HepG2 (cell line): ENCODE measurements around the gene LTB4R. TPM values are rescaled to one million over a fixed set of nuclear protein-coding genes. Genes with fewer than 3 reads are reported as not detected.
A peak's percentile ranks its signal among the peaks of the same experiment; 100 is the strongest.

ENCODE experiments used
- ARID2 ChIP-seq: sonication (generic); formaldehyde crosslinking; IDR thresholded peaks from 2 replicates; pipeline ENCODE4 v1.8.1; 2022; ENCODE audit warnings: mild to moderate bottlenecking, missing genetic modification reagents, borderline replicate concordance
- ARNT ChIP-seq: fragments of 450-650 bp; IDR thresholded peaks from 2 replicates; pipeline ENCODE4 v1.6.1; 2017
- CAMTA2 ChIP-seq: sonication (generic); formaldehyde crosslinking; IDR thresholded peaks from 2 replicates; pipeline ENCODE4 v1.4.0; 2020; ENCODE audit warnings: mild to moderate bottlenecking, missing genetic modification reagents, borderline replicate concordance
- CC2D1A ChIP-seq: sonication (generic); formaldehyde crosslinking; IDR thresholded peaks from 2 replicates; pipeline ENCODE4 v1.8.1; 2023; ENCODE audit warnings: mild to moderate bottlenecking, missing genetic modification reagents
- DR1 ChIP-seq: sonication (generic); formaldehyde crosslinking; IDR thresholded peaks from 2 replicates; pipeline ENCODE4 v1.8.0; 2021; ENCODE audit warnings: mild to moderate bottlenecking, missing genetic modification reagents, inconsistent platforms
- FOXA3 ChIP-seq: IDR thresholded peaks from 2 replicates; pipeline ENCODE4 v1.6.1; 2016; ENCODE audit warnings: missing genetic modification reagents, missing compliant biosample characterization
- GLI4 ChIP-seq: sonication (generic); formaldehyde crosslinking; IDR thresholded peaks from 2 replicates; pipeline ENCODE4 v1.5.1; 2020; ENCODE audit warnings: missing genetic modification reagents, mild to moderate bottlenecking, moderate library complexity, borderline replicate concordance
- GMEB2 ChIP-seq: IDR thresholded peaks from 2 replicates; pipeline ENCODE4 v1.6.1; 2016; ENCODE audit warnings: missing biosample characterization, missing genetic modification reagents, low read depth
- HIVEP1 ChIP-seq: sonication (generic); formaldehyde crosslinking; IDR thresholded peaks from 2 replicates; pipeline ENCODE4 v1.4.0; 2020; ENCODE audit warnings: mild to moderate bottlenecking, missing genetic modification reagents
- JUN ChIP-seq: sonication (generic); formaldehyde crosslinking; IDR thresholded peaks from 2 replicates; pipeline ENCODE4 v1.4.0; 2020; ENCODE audit warnings: mild to moderate bottlenecking, missing genetic modification reagents
- NCOA5 ChIP-seq: sonication (generic); formaldehyde crosslinking; IDR thresholded peaks from 2 replicates; pipeline ENCODE4 v1.4.0; 2020; ENCODE audit warnings: missing genetic modification reagents
- NONO ChIP-seq, 2 experiments: fragments of 450-650 bp in 1 of 2; sonication (generic) in 1 of 2; formaldehyde crosslinking in 1 of 2; IDR thresholded peaks in 1 of 2; conservative IDR thresholded peaks in 1 of 2; 2 replicates each; pipeline versions ENCODE4 v1.6.1 to v1.8.0; 2017 to 2022; ENCODE audit warnings: mild to moderate bottlenecking in 1 of 2, missing genetic modification reagents in 1 of 2, moderate library complexity in 1 of 2
- NR0B2 ChIP-seq: sonication (generic); formaldehyde crosslinking; IDR thresholded peaks from 2 replicates; pipeline ENCODE4 v1.4.0; 2020; ENCODE audit warnings: mild to moderate bottlenecking, missing genetic modification reagents
- RBFOX2 ChIP-seq: fragments of 200-400 bp; formaldehyde crosslinking; IDR thresholded peaks from 2 replicates; pipeline ENCODE4 v1.6.1; 2017; ENCODE audit warnings: low read depth, mild to moderate bottlenecking, low read length
- SIX1 ChIP-seq: sonication (generic); formaldehyde crosslinking; IDR thresholded peaks from 2 replicates; pipeline ENCODE4 v1.4.0; 2020; ENCODE audit warnings: missing genetic modification reagents, borderline replicate concordance
- SKIL ChIP-seq: sonication (generic); formaldehyde crosslinking; IDR thresholded peaks from 2 replicates; pipeline ENCODE4 v1.8.0; 2022; ENCODE audit warnings: missing genetic modification reagents, mild to moderate bottlenecking, moderate library complexity, borderline replicate concordance
- SMARCE1 ChIP-seq: fragments of 450-650 bp; IDR thresholded peaks from 2 replicates; pipeline ENCODE4 v1.6.1; 2017; ENCODE audit warnings: borderline replicate concordance
- ZBTB38 ChIP-seq: sonication (generic); formaldehyde crosslinking; IDR thresholded peaks from 2 replicates; pipeline ENCODE4 v1.5.1; 2020; ENCODE audit warnings: mild to moderate bottlenecking, missing genetic modification reagents
- ZIK1 ChIP-seq: sonication (generic); formaldehyde crosslinking; IDR thresholded peaks from 2 replicates; pipeline ENCODE4 v1.5.0; 2020; ENCODE audit warnings: mild to moderate bottlenecking, low read depth, missing genetic modification reagents, borderline replicate concordance
- ZNF121 ChIP-seq: sonication (generic); formaldehyde crosslinking; IDR thresholded peaks from 2 replicates; pipeline ENCODE4 v1.5.0; 2020; ENCODE audit warnings: mild to moderate bottlenecking, missing genetic modification reagents
- ZNF296 ChIP-seq: sonication (generic); formaldehyde crosslinking; conservative IDR thresholded peaks from 2 replicates; pipeline ENCODE4 v1.5.0; 2020; ENCODE audit warnings: mild to moderate bottlenecking, missing genetic modification reagents
- ZNF549 ChIP-seq: sonication (generic); formaldehyde crosslinking; IDR thresholded peaks from 2 replicates; pipeline ENCODE4 v1.5.0; 2020; ENCODE audit warnings: missing genetic modification reagents
- ZNF724P ChIP-seq: sonication (generic); formaldehyde crosslinking; IDR thresholded peaks from 2 replicates; pipeline ENCODE4 v1.8.0; 2022; ENCODE audit warnings: missing genetic modification reagents, borderline replicate concordance
- ZSCAN21 ChIP-seq: sonication (generic); formaldehyde crosslinking; IDR thresholded peaks from 2 replicates; pipeline ENCODE4 v1.8.0; 2022; ENCODE audit warnings: mild to moderate bottlenecking, missing genetic modification reagents, moderate library complexity, borderline replicate concordance
- ZUFSP ChIP-seq: sonication (generic); formaldehyde crosslinking; IDR thresholded peaks from 2 replicates; pipeline ENCODE4 v1.9.0; 2021; ENCODE audit warnings: missing genetic modification reagents, mild to moderate bottlenecking, borderline replicate concordance
- polyA plus RNA-seq, 8 experiments: library from polyadenylated mRNA; depleted of rRNA in 3 of 8; stranded (reverse) in 7 of 8; unstranded in 1 of 8; fragments of >200 nt; fragmentation: Illumina TruSeq in 4 of 8; extraction: Trizol in 4 of 8; gene quantifications; 2 replicates each; pipeline versions ENCODE4 v1.2.1 to v1.2.3, GENCODE V29; 2011 to 2016; ENCODE audit warnings: low read depth in 4 of 8, missing spikeins in 1 of 8, mixed read lengths in 1 of 8; ENCODE audit not compliant: insufficient read depth in 1 of 8
- total RNA-seq, 5 experiments: library from RNA; depleted of rRNA; stranded (reverse); fragments of >200 nt; fragmentation: Illumina TruSeq; extraction: Trizol; gene quantifications; 2 replicates each; pipeline ENCODE4 v1.2.3, GENCODE V29; 2016; ENCODE audit warnings: low read depth in 1 of 5

The LTB4R gene
- total and polyA plus RNA-seq, 2 of the 13 experiments (the other 11 are each of a cell fraction or from before 2014, with no cell fraction given): 3.2 to 8.2 TPM

GRCh38 chr14:24271134-24271833, 40.0 kb upstream of the LTB4R start, which contains the start of gene RABGGTA (continued):
- TF ChIP-seq NCOA5 (CRISPR knock-in tag) (no peak), CAMTA2 (CRISPR knock-in tag) (peak; percentile 99), NONO (IDR thresholded peaks at IDR 0.05) (no peak), NONO (CRISPR knock-in tag; conservative IDR thresholded peaks at IDR 0.05) (peak; percentile 100), ZSCAN21 (peak; percentile 99), ARNT (no peak), NR0B2 (peak; percentile 99), SIX1 (CRISPR knock-in tag) (peak; percentile 52), GLI4 (CRISPR knock-in tag) (peak; percentile 97), ARID2 (peak; percentile 99), CC2D1A (CRISPR knock-in tag) (peak; percentile 5; the same call in 1 of the 2 replicates), SKIL (peak; percentile 91), ZIK1 (CRISPR knock-in tag) (peak; percentile 100), ZNF296 (peak; percentile 95), ZUFSP (CRISPR knock-in tag) (no peak), ZNF121 (peak; percentile 84; the same call in 1 of the 2 replicates), RBFOX2 (peak; percentile 100), GMEB2 (CRISPR knock-in tag) (peak; percentile 90), HIVEP1 (peak; percentile 95), ZNF549 (CRISPR knock-in tag) (peak; percentile 89; the same call in 1 of the 2 replicates), ZBTB38 (peak; percentile 99), DR1 (CRISPR knock-in tag) (peak; percentile 90; the same call in 1 of the 2 replicates), ZNF724P (peak; percentile 96), SMARCE1 (no peak), FOXA3 (CRISPR knock-in tag) (peak; percentile 92), JUN (CRISPR knock-in tag) (peak; percentile 87)
